Progenitor cell of endocrine pancreas (in vitro differentiated cells): Measurements from ENCODE around the gene ADAP1. TPM values are rescaled to one million over a fixed set of nuclear protein-coding genes. Genes with fewer than 3 reads are reported as not detected.

Experiments
- DNase-seq: peaks from one replicate; pipeline ENCODE4 v3.0.0; 2021; ENCODE audit warnings: low spot score; ENCODE audit not compliant: unreplicated experiment
- H3K27ac Mint-ChIP-seq: 2 replicates; pipeline ENCODE4 v1.8.0; 2021; ENCODE audit warnings: mild to moderate bottlenecking, moderate library complexity, mixed read lengths
- H3K27me3 Mint-ChIP-seq: 2 replicates; pipeline ENCODE4 v1.8.0; 2021; ENCODE audit warnings: mixed read lengths
- H3K36me3 Mint-ChIP-seq: 2 replicates; pipeline ENCODE4 v1.8.0; 2022; ENCODE audit warnings: mixed read lengths; ENCODE audit not compliant: insufficient read depth
- H3K4me1 Mint-ChIP-seq: 2 replicates; pipeline ENCODE4 v1.8.0; 2021; ENCODE audit warnings: low read depth, mixed read lengths
- H3K4me3 Mint-ChIP-seq: 2 replicates; pipeline ENCODE4 v1.8.0; 2021; ENCODE audit warnings: low read depth, mild to moderate bottlenecking, moderate library complexity, mixed read lengths
- H3K9me3 Mint-ChIP-seq: 2 replicates; pipeline ENCODE4 v1.8.0; 2021; ENCODE audit warnings: low read depth, mixed read lengths
- CTCF ChIP-seq: fragments of 200-600 bp; sonication (generic); IDR thresholded peaks from one replicate; pipeline ENCODE4 v1.5.0; 2021; ENCODE audit warnings: antibody characterized with exemption, mild to moderate bottlenecking; ENCODE audit not compliant: unreplicated experiment
- total RNA-seq: library from RNA; stranded (reverse); gene quantifications from 2 replicates; pipeline ENCODE4 v1.2.1, GENCODE V29; 2021

ADAP1 gene
- total RNA-seq, 1 donor from 2014 or later = 10.3 TPM

- no peak for DNase-seq
- no peaks in the 10 kb centered on the region for H3K27me3 Mint-ChIP-seq
- TF ChIP-seq CTCF = no peak
- H3K36me3 Mint-ChIP-seq = no peaks in the 10 kb centered on the region
- H3K4me3 Mint-ChIP-seq = no peak overlapping the region
- H3K4me1 Mint-ChIP-seq = no peaks in the 10 kb centered on the region
- H3K9me3 Mint-ChIP-seq = no peaks in the 10 kb centered on the region
- H3K27ac Mint-ChIP-seq = no peak overlapping the region
Measured at GRCh38 chr7:920351-921070, 34.0 kb downstream of the ADAP1 start.

GRCh38 chr7:919924-920341 is 34.5 kb downstream of the ADAP1 start:
- Mint-ChIP-seq H3K4me3 (no peak overlapping the region), H3K27ac (no peak overlapping the region), H3K4me1 (no peaks in the 10 kb centered on the region), H3K9me3 (no peaks in the 10 kb centered on the region), H3K36me3 (no peaks in the 10 kb centered on the region), H3K27me3 (no peaks in the 10 kb centered on the region)
- DNase-seq = no peak
- TF ChIP-seq CTCF = no peak

GRCh38 chr7:919114-919442 is 35.4 kb downstream of the ADAP1 start:
- Mint-ChIP-seq H3K27ac (no peak overlapping the region), H3K36me3 (no peaks in the 10 kb centered on the region), H3K4me3 (no peak overlapping the region), H3K9me3 (no peaks in the 10 kb centered on the region), H3K27me3 (no peaks in the 10 kb centered on the region), H3K4me1 (no peaks in the 10 kb centered on the region)
- no peak for DNase-seq
- TF ChIP-seq CTCF = no peak

GRCh38 chr7:918441-919113 is 35.9 kb downstream of the ADAP1 start:
- DNase-seq = no peak
- no peak overlapping the region for H3K27ac Mint-ChIP-seq
- H3K9me3 Mint-ChIP-seq = no peaks in the 10 kb centered on the region
- no peaks in the 10 kb centered on the region for H3K4me1 Mint-ChIP-seq
- no peaks in the 10 kb centered on the region for H3K27me3 Mint-ChIP-seq
- H3K4me3 Mint-ChIP-seq = no peak overlapping the region
- no peak for TF ChIP-seq CTCF
- H3K36me3 Mint-ChIP-seq = no peaks in the 10 kb centered on the region

- TF ChIP-seq CTCF = no peak
- Mint-ChIP-seq H3K27ac (no peak overlapping the region), H3K36me3 (no peaks in the 10 kb centered on the region), H3K4me3 (no peak overlapping the region), H3K9me3 (no peaks in the 10 kb centered on the region), H3K27me3 (no peaks in the 10 kb centered on the region), H3K4me1 (no peaks in the 10 kb centered on the region)
- DNase-seq = no peak
Measured at GRCh38 chr7:918118-918425, 36.4 kb downstream of the ADAP1 start.
